HL-60 (cell line): ENCODE results near the gene USO1.

Source experiments
- DNase-seq, 2 experiments: peaks; one replicate each; pipeline ENCODE4 v3.0.0-alpha.2; 2010 to 2020; ENCODE audit warnings: low read depth in 1 of 2, low spot score in 1 of 2
- H3K27ac ChIP-seq: fragments of 250-450 bp; sonication (Bioruptor Pico); replicated peaks from 2 replicates; pipeline ENCODE4 v1.5.1; 2020; ENCODE audit warnings: mild to moderate bottlenecking, moderate library complexity
- H3K27me3 ChIP-seq: fragments of 250-450 bp; sonication (Bioruptor Pico); 2 replicates; pipeline ENCODE4 v1.5.1; 2021; ENCODE audit warnings: mild to moderate bottlenecking, moderate library complexity; ENCODE audit not compliant: insufficient read depth, poor library complexity, severe bottlenecking
- H3K4me3 ChIP-seq: replicated peaks from 2 replicates; pipeline ENCODE4 v1.5.1; 2011; ENCODE audit warnings: mild to moderate bottlenecking, control low read depth, low read length; ENCODE audit not compliant: insufficient read depth
- GABPA ChIP-seq: IDR thresholded peaks from 2 replicates; pipeline ENCODE4 v1.6.1; 2012; ENCODE audit warnings: low read depth
- POLR2AphosphoS5 ChIP-seq: IDR thresholded peaks from 2 replicates; pipeline ENCODE4 v1.6.1; 2012; ENCODE audit warnings: low read depth
- SPI1 ChIP-seq: IDR thresholded peaks from 2 replicates; pipeline ENCODE4 v1.6.1; 2012; ENCODE audit warnings: low read depth, mild to moderate bottlenecking, borderline replicate concordance
- TF ChIP-seq, protein P1 (sequence below): IDR thresholded peaks from 2 replicates; pipeline ENCODE4 v1.6.1; 2012; ENCODE audit warnings: low read depth; ENCODE audit not compliant: insufficient replicate concordance
- TF ChIP-seq, protein P2 (sequence below): IDR thresholded peaks from one replicate; pipeline ENCODE4 v1.5.1; 2011; ENCODE audit warnings: low read length, control low read depth, inconsistent platforms; ENCODE audit not compliant: insufficient read depth

The USO1 gene

GRCh38 chr4:75678965-75679364, 45.4 kb upstream of the USO1 start:
- DNase-seq, result no peak
- no peak overlapping the region for H3K27ac ChIP-seq
- H3K27me3 ChIP-seq, result no peaks in the 10 kb centered on the region
- H3K4me3 ChIP-seq, result no peak overlapping the region
- TF ChIP-seq, protein P1, sequence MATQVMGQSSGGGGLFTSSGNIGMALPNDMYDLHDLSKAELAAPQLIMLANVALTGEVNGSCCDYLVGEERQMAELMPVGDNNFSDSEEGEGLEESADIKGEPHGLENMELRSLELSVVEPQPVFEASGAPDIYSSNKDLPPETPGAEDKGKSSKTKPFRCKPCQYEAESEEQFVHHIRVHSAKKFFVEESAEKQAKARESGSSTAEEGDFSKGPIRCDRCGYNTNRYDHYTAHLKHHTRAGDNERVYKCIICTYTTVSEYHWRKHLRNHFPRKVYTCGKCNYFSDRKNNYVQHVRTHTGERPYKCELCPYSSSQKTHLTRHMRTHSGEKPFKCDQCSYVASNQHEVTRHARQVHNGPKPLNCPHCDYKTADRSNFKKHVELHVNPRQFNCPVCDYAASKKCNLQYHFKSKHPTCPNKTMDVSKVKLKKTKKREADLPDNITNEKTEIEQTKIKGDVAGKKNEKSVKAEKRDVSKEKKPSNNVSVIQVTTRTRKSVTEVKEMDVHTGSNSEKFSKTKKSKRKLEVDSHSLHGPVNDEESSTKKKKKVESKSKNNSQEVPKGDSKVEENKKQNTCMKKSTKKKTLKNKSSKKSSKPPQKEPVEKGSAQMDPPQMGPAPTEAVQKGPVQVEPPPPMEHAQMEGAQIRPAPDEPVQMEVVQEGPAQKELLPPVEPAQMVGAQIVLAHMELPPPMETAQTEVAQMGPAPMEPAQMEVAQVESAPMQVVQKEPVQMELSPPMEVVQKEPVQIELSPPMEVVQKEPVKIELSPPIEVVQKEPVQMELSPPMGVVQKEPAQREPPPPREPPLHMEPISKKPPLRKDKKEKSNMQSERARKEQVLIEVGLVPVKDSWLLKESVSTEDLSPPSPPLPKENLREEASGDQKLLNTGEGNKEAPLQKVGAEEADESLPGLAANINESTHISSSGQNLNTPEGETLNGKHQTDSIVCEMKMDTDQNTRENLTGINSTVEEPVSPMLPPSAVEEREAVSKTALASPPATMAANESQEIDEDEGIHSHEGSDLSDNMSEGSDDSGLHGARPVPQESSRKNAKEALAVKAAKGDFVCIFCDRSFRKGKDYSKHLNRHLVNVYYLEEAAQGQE, result no peak
- TF ChIP-seq SPI1 (no peak), POLR2AphosphoS5 (no peak), GABPA (no peak)
- TF ChIP-seq, protein P2, sequence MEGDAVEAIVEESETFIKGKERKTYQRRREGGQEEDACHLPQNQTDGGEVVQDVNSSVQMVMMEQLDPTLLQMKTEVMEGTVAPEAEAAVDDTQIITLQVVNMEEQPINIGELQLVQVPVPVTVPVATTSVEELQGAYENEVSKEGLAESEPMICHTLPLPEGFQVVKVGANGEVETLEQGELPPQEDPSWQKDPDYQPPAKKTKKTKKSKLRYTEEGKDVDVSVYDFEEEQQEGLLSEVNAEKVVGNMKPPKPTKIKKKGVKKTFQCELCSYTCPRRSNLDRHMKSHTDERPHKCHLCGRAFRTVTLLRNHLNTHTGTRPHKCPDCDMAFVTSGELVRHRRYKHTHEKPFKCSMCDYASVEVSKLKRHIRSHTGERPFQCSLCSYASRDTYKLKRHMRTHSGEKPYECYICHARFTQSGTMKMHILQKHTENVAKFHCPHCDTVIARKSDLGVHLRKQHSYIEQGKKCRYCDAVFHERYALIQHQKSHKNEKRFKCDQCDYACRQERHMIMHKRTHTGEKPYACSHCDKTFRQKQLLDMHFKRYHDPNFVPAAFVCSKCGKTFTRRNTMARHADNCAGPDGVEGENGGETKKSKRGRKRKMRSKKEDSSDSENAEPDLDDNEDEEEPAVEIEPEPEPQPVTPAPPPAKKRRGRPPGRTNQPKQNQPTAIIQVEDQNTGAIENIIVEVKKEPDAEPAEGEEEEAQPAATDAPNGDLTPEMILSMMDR, result no peak

GRCh38 chr4:75679876-75680575, 44.4 kb upstream of the USO1 start:
- Histone ChIP-seq H3K27ac (no peak overlapping the region), H3K4me3 (no peak overlapping the region), H3K27me3 (no peaks in the 10 kb centered on the region)
- no peak for TF ChIP-seq SPI1
- TF ChIP-seq, protein P1, result no peak
- TF ChIP-seq POLR2AphosphoS5, result no peak
- TF ChIP-seq, protein P2, result no peak
- TF ChIP-seq GABPA, result no peak
- no peak for DNase-seq

DNA sequence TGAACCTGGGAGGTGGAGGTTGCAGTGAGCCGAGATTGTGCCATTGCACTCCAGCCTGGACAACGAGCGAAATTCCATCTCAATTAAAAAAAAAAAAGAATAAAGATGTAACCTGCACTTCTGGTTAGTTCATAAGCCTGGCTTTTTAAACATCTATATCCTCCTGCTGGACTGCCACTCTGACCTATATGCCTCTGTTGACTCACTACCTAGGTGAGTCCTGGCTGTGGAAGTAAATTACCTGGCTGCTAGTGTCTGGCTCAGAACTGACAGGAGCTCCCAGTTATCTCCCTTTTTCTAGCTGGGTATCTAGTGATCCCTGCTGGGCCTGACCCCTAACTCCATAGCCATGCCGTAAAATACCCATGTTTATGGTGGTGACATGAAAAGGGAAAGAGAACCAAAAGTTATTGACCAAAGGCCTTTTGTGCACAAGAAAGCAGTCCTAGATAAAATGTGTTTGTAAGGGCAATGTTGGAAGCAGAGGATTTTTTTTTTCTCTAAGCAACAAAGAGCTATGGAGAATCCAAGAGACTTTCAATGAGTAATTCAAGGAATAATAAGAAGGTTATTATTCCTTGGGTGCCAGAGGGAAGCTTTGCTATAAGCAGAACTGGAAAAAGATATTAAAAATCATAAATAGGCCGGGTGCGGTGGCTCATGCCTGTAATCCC, 40.8 kb upstream of the USO1 start:
- TF ChIP-seq, protein P2, result no peak
- TF ChIP-seq GABPA, result no peak
- Histone ChIP-seq H3K27ac (no peak overlapping the region), H3K4me3 (no peak overlapping the region), H3K27me3 (no peaks in the 10 kb centered on the region)
- DNase-seq, result no peak
